GM12874 (cell line): ENCODE results near the gene ADRA1B.

Source experiments
- TF ChIP-seq, protein P1 (sequence below): IDR thresholded peaks from 2 replicates; pipeline ENCODE4 v1.5.1; 2011; ENCODE audit warnings: low read depth, mild to moderate bottlenecking, control low read depth, low read length, moderate library complexity; ENCODE audit not compliant: insufficient read depth

The ADRA1B gene

DNA sequence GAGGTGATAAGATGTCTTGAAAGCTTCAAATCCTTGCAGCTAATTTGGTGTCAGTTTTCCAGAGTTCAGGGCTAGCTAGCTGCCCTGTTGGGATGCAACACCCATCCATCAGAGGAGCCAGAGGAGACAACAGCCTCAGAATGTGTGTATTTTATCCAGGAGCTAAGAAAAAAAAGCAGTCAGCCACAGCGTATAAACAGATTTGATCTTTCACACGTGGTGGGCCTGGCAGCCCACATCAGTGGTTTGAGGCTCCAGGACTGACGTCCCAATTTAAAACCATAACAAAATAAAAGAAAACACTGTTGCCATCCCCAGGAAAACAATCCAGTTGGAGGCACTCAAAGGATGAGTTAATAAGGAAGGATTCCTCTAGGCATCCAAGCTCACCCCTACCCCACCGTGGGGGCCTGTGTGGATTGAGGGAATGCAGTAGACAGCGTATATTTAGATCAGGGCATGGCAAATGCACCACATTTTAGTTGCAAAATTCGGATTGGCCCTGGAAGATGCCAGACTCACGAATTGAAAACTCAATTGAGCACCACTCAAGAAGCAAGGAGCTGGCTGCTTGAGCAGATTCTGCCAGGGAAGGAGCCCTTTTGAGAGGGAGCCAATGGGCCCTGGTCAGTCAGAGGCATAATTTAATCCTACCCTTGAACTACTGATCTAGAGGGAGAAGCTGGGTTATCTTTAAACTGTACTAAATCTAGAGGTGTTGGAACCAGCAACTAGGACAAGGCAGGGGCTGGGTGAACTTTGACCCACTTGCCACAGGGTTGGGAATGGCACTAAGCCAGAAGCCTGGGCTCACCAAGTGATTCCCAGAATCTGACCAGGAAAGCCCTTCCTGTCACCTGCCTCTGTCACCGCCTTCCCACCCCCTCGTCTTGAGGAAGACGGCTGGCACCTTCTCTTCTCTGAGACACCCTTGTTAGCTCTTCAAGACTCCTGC, 17.5 kb downstream of the ADRA1B start:
- TF ChIP-seq, protein P1, sequence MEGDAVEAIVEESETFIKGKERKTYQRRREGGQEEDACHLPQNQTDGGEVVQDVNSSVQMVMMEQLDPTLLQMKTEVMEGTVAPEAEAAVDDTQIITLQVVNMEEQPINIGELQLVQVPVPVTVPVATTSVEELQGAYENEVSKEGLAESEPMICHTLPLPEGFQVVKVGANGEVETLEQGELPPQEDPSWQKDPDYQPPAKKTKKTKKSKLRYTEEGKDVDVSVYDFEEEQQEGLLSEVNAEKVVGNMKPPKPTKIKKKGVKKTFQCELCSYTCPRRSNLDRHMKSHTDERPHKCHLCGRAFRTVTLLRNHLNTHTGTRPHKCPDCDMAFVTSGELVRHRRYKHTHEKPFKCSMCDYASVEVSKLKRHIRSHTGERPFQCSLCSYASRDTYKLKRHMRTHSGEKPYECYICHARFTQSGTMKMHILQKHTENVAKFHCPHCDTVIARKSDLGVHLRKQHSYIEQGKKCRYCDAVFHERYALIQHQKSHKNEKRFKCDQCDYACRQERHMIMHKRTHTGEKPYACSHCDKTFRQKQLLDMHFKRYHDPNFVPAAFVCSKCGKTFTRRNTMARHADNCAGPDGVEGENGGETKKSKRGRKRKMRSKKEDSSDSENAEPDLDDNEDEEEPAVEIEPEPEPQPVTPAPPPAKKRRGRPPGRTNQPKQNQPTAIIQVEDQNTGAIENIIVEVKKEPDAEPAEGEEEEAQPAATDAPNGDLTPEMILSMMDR, result no peak

GRCh38 chr5:159935946-159936345, 19.7 kb downstream of the ADRA1B start:
- TF ChIP-seq, protein P1, result no peak

DNA sequence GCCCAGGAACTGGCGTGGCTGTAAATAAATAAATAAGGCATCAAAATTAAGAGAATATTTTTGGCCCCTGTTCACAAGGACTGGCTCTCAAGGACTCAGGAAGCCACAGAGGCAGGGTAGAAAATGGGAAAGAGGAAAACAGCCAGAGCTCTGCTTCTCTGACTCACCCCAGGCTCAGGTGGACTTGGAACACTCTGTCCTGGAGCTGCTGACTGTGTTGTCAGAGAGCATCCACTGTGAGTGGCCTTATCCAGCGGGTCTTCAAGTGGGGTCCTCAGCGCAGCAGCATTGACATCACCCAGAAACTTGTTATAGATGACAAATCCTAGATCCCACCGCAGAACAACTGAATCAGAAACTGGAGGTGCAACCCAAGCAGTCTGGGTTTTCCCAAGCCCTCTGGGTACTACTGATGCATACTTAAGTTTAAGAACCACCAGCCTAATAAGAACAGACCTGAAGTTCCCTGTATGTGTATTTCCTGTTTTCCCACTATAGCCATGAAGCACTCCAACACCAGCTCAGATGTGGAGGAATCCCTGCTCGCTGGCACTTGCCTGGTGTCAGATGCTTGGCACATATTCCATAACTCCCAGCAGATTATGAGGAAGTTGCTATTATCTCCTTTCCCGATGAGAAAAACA, 20.5 kb downstream of the ADRA1B start:
- TF ChIP-seq, protein P1, result no peak

- TF ChIP-seq, protein P1, result no peak
Measured at GRCh38 chr5:159937580-159937979, 21.3 kb downstream of the ADRA1B start.

DNA sequence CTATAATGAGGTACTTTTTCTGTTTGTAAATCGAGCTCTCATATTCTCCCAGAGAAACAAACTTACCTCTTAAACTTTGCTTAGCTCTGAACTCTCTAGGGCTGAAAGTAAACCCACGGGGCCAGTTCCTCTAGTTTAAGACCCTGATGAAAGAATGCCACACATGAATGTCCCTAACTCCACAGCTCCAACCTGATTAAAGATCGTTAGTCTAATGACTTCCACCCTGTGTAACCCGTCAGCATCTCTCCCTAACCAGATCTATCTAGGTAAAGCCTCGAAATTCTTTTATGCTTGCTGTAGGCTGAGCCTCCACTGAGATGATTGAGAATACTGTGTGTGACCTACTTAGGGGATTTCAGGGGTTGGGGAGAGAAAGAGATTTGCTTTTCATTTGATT, 27.0 kb downstream of the ADRA1B start:
- TF ChIP-seq, protein P1, result no peak

- TF ChIP-seq, protein P1, result no peak
Measured at GRCh38 chr5:159944056-159944600, 27.8 kb downstream of the ADRA1B start.

DNA sequence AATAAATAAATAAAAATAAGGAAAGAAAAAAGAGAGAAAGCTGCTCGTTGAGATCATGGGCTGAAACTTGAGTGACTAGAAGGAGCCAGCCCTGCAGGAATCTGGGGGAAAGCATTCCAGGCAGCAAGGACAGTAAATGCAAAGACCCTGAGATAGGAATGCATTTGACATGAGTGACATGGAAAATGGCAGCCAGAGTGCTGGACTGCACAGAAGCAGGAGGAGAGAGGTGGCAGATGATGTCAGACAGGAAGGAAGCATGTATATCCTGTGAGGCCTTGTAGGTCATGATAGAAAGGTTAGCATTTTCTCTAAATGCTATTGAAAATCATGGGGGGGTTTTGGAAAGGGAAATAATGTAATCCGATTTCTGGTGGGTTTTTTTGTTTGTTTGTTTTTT, 29.1 kb downstream of the ADRA1B start:
- TF ChIP-seq, protein P1, result no peak
